SIG-M5 (cell line): ENCODE data around the gene WNT5B.
A peak's percentile ranks its signal among the peaks of the same experiment; 100 is the strongest.
"Not testable (repeated sequence)": the region's sequence is repeated elsewhere in the genome, so short reads cannot be mapped to it uniquely, and the experiment has no call there.

ENCODE experiments used
- DNase-seq: peaks from one replicate; lab custom pipeline; 2025; lab: John Stamatoyannopoulos, UW

WNT5B gene

DNA sequence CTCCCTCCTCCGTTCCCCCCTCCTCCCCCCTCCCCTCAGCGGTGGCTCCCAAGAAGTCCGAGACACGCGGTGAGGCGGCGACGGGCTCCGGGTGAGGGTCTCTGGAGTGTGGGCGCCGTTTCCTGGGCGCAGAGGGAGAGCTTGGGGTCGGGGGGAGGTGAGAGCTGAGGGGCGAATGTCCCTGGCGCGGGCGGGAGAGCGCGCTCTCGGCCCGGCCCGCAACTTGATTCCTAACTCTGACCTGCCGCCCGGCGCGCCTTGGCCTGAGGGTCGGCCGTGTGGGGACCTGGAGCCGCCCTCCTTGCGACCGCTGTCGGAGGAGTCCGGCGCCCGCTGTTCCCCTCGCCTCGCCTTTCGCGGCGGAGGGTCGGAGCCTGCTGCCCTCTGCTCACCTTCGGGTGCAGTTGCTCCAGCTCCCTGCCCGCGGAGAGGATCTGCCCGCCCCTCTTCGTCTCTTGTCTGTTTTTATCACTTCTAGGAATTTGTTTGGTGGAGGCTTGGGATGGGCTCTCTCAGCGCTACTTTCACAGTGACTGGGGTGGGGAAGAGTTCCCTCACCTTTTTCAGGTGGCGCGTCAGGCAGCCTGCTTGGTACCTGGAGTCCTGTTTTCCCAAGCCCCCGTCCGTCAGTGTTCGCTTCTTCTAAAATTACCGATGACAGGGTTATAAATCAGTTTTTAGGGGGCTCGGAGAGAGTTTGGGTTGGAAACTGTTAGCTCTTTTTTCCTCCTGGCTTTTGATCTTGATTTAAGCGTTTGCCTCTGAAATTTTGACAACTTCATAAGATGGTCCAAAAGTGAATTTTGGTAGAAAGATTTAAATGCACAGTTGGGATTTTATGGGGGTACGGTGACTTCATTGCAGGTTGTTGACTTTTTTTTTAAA lies 62.3 kb downstream of the WNT5B start:
- no peak for DNase-seq

DNA sequence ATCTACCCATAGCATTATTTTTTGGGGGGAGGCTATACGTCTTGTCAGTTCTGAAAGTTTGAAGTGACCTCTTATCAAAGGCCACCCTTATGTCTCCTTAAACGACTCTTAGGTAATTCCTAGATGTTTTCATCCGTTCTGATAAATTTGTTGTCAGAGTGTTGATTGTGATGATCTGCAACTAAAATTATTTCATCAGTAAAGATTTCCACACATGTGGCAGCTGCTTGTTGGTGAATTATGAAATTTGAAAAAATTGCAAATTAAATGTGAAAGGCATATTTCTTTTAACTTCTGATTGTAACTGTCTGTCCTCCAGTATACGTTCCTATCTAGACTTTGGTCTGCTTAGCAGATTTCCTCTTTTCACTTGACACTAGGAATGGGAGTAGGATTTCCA lies 63.2 kb downstream of the WNT5B start:
- DNase-seq: no peak

DNA sequence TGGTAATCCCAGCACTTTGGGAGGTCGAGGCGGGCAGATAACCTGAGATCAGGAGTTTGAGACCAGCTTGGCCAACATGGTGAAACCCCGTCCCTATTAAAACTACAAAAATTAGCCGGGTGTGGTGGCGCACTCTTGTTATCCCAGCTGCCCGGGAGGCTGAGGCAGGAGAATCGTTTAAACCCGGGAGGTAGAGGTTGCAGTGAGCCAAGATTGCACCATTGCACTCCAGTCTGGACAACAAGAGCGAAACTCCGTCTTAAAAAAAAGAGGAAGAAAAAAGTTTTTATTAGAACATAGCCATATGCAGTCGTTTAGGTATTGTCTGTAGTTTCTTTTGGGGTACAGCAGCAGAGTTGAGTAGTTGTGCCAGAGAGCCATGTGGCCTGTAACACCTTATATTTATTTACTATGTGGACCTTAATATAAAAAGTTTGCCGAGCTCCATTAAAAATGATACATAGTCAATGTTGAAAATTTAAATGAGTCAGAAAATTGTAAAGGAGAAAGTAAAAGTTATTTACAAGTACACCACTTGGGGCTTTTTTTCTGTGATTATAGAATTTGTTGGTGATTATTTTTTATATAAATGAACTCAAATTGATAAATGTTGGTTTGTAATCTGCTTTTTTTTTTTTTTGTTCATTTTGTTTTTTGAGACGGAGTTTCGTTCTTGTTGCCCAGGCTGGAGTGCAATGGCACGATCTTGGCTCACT lies 64.0 kb downstream of the WNT5B start:
- DNase-seq: peak; percentile 80

DNA sequence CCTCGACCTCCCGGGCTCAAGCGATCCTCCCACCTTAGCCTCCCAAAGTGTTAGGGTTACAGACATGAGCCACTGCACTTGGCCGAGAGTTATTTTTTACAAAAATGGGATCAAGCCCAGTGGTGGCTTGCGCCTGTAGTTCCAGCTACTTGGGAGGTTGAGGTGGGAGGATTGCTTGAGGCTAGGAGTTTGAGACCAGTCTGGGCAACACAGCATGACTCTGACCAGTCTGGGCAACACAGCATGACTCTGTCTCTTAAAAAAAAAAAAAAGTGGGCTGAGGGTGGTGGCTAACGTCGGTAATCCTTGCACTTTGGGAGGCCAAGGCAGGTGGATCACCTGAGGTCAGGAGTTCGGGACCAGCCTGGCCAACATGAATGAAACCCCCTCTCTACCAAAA lies 66.1 kb downstream of the WNT5B start:
- DNase-seq: not testable (repeated sequence)

DNA sequence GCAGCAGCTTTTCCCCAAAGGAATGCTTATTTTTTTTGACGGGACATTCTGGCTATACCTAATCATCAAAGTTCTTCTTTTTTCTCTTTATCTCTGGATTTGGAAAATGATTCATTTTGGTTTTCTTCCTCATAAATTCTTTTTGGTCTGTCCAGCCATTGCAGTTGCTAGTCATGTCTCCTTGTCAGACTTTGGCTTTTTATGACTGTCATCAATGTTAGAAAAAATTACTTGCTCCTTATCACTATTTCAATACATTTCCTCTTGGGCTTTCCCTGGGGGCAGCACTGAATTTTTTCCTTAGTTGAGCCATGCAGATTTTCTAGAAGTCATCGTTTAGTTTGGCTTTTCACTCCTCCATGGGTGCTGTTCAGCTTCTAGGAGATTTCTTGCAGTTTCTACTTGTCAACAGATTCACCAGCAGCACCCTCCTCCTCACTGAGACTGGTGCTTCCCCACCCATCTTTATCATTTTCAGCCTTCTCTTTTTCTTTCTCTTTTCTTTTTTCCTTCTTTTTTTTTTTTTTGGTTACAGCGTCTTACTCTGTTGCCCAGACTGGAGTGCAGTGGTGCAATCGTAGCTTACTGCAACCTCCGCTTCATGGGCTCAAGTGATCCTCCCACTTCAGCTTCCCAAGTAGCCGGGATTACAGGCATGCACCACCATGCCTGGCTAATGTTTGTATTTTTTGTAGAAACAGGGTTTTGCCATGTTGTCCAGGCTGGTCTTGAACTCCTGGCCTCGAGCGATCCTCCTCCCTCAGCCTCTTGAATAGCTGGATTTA lies 67.0 kb downstream of the WNT5B start:
- DNase-seq: no peak

DNA sequence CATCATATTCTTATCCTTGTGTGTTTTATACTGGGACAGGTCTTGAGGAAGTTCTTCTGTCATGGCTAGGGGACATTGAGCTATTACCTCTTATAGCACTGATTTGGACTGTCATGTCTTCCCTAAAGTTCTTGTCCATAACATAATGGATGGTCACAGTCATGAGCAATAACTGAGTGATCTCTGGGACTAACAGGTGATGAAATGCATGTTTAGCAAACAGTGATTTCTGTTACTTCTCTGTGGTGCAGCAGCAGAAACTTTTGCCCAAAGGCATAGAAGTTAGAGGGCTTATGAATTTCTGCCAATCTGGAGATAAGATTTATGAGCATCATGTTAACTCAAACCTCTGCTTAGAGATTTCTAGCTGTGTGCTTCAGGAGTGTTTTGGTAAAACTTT lies 67.8 kb downstream of the WNT5B start:
- DNase-seq: no peak
